Right lobe of liver (tissue), 4 donors: ENCODE results near the gene LACTBL1.

Experiments
- CTCF ChIP-seq, 4 donors: fragments of 200-600 bp in 3 of 4; fragments of 450-650 bp in 1 of 4; IDR thresholded peaks; one replicate each; pipeline versions ENCODE4 v1.5.1 to v1.8.0; 2016 to 2022; ENCODE audit warnings: antibody characterized with exemption in 4 of 4, mild to moderate bottlenecking in 2 of 4
- POLR2A ChIP-seq: fragments of 450-650 bp; IDR thresholded peaks from one replicate; pipeline ENCODE4 v1.6.1; 2017; ENCODE audit warnings: antibody characterized with exemption, mild to moderate bottlenecking
- donor health status: DM: no; HTN: no; CAD: no.
- donor health status: DM: no; HTN: no; CAD: no.
- donor health status: DM: no; HTN: yes; CAD: no.

GRCh38 chr1:22995774-22996173, 23.1 kb upstream of the LACTBL1 start:
- no peak for TF ChIP-seq CTCF (IDR thresholded peaks at IDR 0.05)
- no peak for TF ChIP-seq POLR2A
